Caki2 (cell line): ENCODE results near the gene SHISA5. TPM values are rescaled to one million over a fixed set of nuclear protein-coding genes. Genes with fewer than 3 reads are reported as not detected.
"Not testable (repeated sequence)": the region's sequence is repeated elsewhere in the genome, so short reads cannot be mapped to it uniquely, and the experiment has no call there.

Source experiments
- DNase-seq: peaks from one replicate; pipeline ENCODE4 v3.0.0-alpha.2; 2015; ENCODE audit warnings: low read depth
- in situ Hi-C: cut with HindIII; loops from 2 replicates; pipeline ENCODE4 v1.10.0; 2016; ENCODE audit warnings: low sequenced_read_pairs, low pct_unique_long_range_greater_than_20kb, mixed read lengths
- total RNA-seq: library from RNA; depleted of rRNA; stranded (reverse); fragments of >200 nt; shearing (Covaris generic); gene quantifications from 2 replicates; pipeline ENCODE4 v1.2.3, GENCODE V29; 2014; ENCODE audit warnings: low replicate concordance; rRNA removed

Gene SHISA5
- total RNA-seq, result 118 and 132 TPM in 2 replicates

- in situ Hi-C loops, result no loop called here
- peak; percentile 12 for DNase-seq
Observed at GRCh38 chr3:48504051-48504946, at the start of gene SHISA5. Gene SHISA5 (minus strand): TSS chr3:48504174. CDS start chr3:48504094, 80 bp downstream.

GRCh38 chr3:48553361-48553760 lies 49.4 kb upstream of the SHISA5 start:
- no peak for DNase-seq
- in situ Hi-C loops, result no loop called here

- in situ Hi-C loops, result no loop called here
- DNase-seq, result no peak
Observed at GRCh38 chr3:48552111-48552951, 48.4 kb upstream of the SHISA5 start.

- DNase-seq, in situ Hi-C loops: not testable (repeated sequence)
Observed at GRCh38 chr3:48551651-48552050, 47.7 kb upstream of the SHISA5 start.

GRCh38 chr3:48548729-48549705 lies 45.0 kb upstream of the SHISA5 start:
- peak; percentile 46 for DNase-seq
- in situ Hi-C loops, result no loop called here

GRCh38 chr3:48548126-48548525 lies 44.2 kb upstream of the SHISA5 start:
- no peak for DNase-seq
- in situ Hi-C loops, result no loop called here

GRCh38 chr3:48546203-48546829 lies 42.3 kb upstream of the SHISA5 start:
- DNase-seq, result no peak
- in situ Hi-C loops, result no loop called here

- DNase-seq, result no peak
- in situ Hi-C loops, result no loop called here
Observed at GRCh38 chr3:48544141-48544540, 40.2 kb upstream of the SHISA5 start.

GRCh38 chr3:48543271-48543866 lies 39.4 kb upstream of the SHISA5 start:
- in situ Hi-C loops, result no loop called here
- DNase-seq, result no peak

GRCh38 chr3:48538451-48538850 lies 34.5 kb upstream of the SHISA5 start:
- in situ Hi-C loops, result no loop called here
- DNase-seq, result no peak

- in situ Hi-C loops, result no loop called here
- DNase-seq, result no peak
Observed at GRCh38 chr3:48536785-48537184, 32.8 kb upstream of the SHISA5 start.

- no peak for DNase-seq
- in situ Hi-C loops, result no loop called here
Observed at GRCh38 chr3:48536116-48536515, 32.1 kb upstream of the SHISA5 start.

GRCh38 chr3:48535578-48535977 lies 31.6 kb upstream of the SHISA5 start:
- DNase-seq, result no peak
- in situ Hi-C loops, result no loop called here

- in situ Hi-C loops, result no loop called here
- DNase-seq, result no peak
Observed at GRCh38 chr3:48532977-48533337, 29.0 kb upstream of the SHISA5 start.

- DNase-seq, result no peak
- in situ Hi-C loops, result no loop called here
Observed at GRCh38 chr3:48532271-48532976, 28.4 kb upstream of the SHISA5 start.

- DNase-seq, in situ Hi-C loops: not testable (repeated sequence)
Observed at GRCh38 chr3:48530701-48531100, 26.7 kb upstream of the SHISA5 start.

- in situ Hi-C loops, result no loop called here
- no peak for DNase-seq
Observed at GRCh38 chr3:48528754-48529153, 24.8 kb upstream of the SHISA5 start.
